ENCODE results near the gene SSH3.
A peak's percentile ranks its signal among the peaks of the same experiment; 100 is the strongest.

The SSH3 gene

DNA sequence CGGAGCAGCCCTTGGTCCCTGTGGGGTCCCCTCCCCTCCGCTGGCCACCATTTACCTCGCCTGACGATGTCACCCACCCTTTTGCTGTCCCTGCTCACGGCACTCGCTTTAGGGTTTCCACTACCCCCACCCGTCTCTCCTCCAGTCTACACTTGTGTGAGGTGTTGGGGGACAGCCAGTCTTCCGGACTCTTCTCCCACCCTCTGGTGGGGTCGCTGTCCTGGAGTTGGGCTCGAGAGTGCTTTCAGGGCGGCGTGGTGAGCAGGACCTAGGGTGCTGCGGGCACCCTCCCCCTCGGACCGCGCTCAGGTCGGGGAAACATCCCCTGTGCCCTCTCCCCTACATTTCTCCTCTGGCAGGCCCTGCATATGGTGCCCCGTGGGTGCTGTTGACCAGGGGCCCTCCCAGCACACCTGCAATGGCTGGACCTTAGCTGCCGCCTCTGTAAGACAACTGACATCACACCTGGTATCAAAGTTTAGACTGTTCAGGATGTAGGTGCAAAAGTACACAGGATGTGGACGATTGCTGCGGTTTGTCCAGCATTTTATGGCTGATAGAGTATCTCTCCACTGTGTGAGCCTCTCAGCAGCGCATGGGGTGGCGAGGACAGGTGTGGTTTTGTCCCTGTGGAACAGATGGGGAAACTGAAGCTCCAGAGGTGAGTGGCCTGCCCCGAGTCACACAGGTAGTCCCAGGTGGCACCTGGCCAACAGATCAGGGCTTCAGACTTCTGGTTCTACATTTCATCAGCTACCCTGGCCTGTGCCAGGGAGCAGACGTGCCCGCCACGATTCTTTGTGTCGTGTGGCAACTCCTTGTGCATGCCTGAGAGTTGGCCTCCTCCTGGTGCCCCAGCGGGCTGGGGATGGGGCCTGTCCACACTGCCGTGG, 35.9 kb upstream of the SSH3 start:
- H3K4me3 ChIP-seq (ENCODE audit: low read depth, low read length) = peak overlapping the region; percentile 58

DNA sequence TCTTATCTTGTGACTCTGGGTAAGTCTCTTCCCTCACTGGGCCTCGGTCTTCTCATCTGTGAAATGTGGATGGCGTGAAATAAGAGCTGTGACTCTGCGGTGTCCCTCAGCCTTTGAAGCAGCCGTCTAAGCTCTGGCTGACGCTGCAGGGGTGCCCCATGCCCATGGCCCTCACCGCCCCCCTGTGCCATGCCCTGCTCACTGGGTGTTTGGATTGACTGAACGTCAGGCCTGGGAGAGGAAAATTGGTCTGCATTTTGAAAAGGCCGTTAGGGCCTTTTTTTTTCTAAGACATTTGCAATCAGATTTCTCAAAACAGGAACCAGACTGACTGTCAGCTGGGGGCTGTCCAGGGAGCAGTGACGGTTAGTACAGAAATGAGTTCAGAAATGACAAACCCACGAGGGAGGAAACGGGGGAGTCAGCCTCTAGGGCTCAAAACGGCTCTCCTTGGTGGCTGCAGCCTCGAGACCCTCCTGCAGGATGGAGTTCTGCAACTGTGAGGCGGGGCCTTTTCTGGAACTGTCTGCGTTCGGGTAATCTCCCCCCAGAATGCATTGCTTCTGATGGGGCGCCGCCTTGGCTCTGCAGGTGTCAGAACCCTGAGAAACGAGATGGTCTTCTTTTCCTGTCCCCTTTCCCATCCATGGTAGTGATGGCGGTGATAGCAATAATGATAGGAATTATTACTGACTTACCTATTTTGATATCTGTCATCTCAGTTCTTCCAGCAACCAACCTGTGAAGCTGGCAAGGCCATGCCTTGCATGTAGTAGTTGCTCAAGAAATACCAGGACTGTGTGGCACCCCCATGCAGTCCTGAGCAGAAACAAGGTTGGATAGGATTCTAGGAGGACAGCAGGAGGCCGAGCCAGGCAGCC, 35.0 kb upstream of the SSH3 start:
- H3K4me3 ChIP-seq (ENCODE audit: low read depth, low read length) = no peak overlapping the region

- H3K4me3 ChIP-seq (ENCODE audit: low read depth, low read length) = no peak overlapping the region
Measured at GRCh38 chr11:67268962-67269268, 34.4 kb upstream of the SSH3 start.

- H3K4me3 ChIP-seq (ENCODE audit: low read depth, low read length) = no peak overlapping the region
Measured at GRCh38 chr11:67269401-67270255, 33.7 kb upstream of the SSH3 start.

DNA sequence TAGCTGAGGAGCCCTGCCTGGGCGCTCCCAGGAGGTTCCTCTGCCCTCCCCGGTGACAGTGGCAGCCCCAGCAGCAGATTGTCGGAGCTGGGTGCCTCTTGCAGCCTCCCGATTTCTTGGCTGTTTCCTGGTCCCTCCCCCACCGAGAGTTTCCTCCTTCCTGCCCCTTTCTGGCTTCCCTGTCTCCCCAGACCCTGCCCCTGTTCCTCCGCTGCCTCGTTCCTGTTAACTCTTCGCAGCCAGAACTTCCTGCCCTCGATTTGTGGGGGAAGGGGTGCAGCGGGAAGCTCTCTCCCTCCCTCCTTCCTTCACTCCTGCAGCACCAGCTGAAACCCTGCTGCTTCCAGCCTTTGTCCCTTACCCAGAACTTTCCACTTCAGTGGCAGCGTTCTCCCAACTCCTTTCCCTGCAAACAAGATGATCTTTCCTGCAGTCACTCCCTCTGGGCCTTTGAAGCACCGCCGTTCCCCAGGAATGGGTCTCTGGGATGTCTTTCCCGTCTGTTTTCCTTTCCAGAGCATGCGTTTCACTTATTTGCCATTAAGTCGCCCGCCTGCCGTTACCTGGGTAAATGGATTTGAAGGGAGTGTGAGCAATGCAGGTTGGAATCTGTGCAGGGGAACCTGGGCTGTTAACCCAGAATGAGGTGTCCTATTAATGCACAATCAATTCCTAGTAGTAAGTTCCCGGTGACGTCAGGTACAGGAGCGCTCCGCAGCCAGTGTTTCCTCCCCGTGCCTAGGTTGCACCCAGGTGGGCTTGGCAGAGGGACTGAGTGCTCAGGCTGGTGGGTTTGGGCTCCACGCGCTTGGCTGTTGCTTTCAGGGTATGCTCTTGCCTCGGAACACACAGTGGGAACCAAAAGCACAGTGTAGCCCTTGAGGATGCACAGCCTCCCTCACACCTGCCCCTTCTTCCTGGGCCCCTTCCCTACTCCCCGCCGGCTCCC, 32.8 kb upstream of the SSH3 start:
- H3K4me3 ChIP-seq (ENCODE audit: low read depth, low read length) = no peak overlapping the region

DNA sequence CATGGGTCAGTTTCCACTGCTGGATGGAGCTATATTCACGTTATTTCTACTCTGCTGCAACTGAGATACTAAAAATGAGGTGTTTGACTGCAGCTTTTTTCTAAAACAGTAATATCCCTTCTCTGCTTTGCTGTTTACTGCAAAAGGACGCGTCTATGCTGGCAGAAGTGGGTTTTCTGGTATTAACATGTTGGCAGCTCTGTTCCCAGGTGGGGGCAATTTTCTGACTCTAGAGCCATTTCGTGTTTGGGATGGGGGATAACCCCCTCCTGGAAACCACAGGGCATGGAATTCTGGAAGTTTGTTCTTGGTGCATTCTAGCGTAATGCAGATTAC, 32.2 kb upstream of the SSH3 start:
- no peak overlapping the region for H3K4me3 ChIP-seq (ENCODE audit: low read depth, low read length)

- no peak overlapping the region for H3K4me3 ChIP-seq (ENCODE audit: low read depth, low read length)
Measured at GRCh38 chr11:67271541-67272284, 31.6 kb upstream of the SSH3 start.

DNA sequence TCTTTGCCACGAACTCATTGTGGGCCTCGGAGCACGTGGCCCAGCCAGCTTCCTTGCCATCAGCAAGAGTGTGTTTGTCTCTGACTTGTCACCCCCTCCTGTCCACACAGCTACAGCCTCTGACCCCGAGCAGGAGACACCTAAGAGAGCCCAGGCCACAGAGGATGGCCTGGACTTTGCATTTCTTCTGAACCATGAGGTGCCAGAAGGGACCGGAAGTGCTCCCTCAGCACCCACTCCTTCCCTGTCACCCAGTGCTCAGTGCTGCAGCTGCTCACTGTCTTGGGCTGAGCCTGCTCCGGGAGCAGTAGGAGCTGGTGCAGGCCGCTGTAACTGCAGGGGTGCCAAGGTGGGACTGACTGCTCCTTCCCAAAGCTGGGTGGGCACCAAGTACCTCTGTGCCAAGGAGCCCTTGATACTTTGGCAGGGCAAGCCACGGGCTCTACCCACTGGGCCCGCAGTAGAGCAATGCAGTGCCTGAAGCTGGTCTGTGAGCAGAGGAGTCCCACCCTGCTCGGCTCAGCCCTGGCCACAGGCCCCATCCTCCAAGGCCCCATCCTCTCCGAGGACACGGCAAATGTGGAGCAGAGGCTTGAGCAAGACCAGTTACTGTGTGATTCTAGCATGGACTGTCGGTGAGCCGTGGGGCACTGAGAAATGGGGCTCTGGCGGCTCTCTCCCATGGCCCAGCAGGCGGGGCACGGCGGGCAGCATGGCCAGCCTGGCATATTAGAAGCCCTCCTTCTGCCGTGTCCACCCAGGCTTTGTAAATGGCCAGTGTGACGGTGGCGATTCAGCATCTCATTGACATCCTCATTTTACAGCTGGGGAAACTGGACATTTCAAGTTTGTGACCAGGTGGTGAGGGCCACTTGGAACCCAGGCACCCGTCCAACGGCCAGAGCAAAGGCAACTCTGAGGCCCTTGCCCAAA, 30.7 kb upstream of the SSH3 start:
- H3K4me3 ChIP-seq (ENCODE audit: low read depth, low read length) = no peak overlapping the region

DNA sequence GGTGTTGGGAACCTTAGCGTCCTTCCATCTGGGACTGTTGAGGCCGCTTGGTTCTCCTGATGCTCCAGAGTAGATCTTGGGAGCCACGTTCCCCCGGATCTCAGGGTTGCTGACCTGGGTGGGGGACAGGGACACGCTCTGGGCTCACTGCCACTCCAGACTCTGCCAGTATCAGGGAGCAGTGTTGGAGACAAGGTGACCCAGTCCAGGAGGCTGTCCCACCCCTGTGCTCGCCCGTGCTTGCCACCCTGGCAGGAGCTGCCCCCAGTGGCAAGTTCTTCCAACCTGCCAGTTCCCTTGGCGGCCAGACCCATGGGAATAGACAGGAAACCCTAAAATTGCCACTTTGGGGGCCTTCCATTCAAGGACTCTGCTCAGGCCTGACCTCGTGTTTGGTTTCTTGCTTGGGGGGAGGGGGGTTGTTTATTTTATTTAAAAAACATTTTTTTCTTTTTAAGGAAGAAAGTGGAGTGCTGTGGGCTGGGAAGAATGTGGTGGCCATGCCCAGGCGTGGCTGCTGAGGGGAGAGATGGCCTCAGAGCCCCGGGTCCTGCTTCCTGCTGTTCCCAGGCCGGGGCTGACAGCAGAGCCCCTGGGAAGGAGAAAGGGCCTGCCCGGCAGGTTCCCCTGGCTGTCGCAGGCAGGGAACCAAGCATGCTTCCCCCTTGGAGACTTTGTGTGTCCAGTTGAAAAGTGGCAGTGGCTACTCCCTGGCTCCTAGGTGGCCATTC, 29.9 kb upstream of the SSH3 start:
- no peak overlapping the region for H3K4me3 ChIP-seq (ENCODE audit: low read depth, low read length)

GRCh38 chr11:67274768-67275605, 28.3 kb upstream of the SSH3 start:
- H3K4me3 ChIP-seq (ENCODE audit: low read depth, low read length) = no peak overlapping the region

DNA sequence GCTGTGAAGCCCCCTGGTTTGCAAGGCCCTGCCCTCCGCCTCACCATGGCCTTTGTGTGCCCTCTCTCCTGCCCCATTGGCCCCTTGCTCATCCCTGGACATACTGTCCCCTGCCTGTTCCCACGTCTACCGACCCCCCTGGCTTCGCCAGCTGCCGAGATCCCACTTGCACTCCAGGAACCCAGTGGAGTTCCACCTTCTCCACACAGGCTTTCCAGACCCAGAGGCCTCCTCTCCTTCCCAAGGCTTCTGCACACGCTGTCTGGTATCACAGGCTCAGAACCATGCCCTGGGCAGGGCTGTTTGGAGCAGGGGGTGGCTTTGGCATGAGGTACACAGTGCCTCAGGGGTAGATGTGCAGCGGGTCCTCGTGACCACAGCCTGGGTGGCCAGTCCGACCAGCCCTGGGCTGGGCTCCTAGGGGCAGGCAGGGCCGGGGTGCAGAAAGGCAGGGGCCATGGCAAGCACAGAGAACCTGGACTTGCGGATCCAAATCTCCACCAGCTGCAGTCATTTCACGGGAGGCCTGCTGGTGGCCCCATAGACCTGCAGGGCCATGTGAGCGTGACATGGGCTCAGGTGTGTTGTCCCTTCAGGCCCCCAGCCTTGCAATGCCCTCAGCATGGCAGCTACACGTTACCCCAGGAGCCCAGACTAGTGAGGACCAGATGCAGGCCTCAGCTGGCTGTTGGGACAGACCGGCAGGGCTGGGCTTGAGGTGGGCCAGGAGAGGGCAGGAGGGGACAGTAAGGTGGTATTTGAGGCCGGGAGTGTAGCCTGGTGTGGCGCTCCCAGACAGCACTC, 27.5 kb upstream of the SSH3 start:
- no peak overlapping the region for H3K4me3 ChIP-seq (ENCODE audit: low read depth, low read length)

DNA sequence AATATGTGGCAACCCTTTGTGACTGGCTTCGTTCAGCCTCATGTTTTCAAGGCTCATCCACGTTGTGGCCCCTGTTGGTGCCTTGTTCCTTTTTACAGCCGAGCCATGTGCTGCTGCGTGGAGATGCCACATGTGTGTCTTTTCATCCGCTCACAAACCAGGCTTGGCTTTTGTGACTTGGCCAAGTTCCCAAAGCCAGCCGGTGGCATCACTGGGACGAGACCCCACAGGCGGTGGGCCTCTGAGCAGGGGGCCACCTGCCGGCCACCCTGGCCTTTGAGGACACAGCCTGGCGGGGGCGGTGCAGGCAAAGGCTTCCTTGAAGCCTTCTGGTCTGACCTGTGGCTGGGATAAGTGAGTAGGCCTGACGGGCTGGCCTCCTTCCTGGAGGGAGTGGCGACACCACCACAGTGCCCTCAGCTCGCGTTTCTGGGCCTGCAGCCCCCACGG, 26.5 kb upstream of the SSH3 start:
- H3K4me3 ChIP-seq (ENCODE audit: low read depth, low read length) = no peak overlapping the region

- no peak overlapping the region for H3K4me3 ChIP-seq (ENCODE audit: low read depth, low read length)
Measured at GRCh38 chr11:67277231-67277961, 25.9 kb upstream of the SSH3 start.

- H3K4me3 ChIP-seq (ENCODE audit: low read depth, low read length) = no peak overlapping the region
Measured at GRCh38 chr11:67278135-67278938, 25.0 kb upstream of the SSH3 start.

Measured in iPS-11a (cell line).